Dedifferentiated amniotic fluid mesenchymal stem cell (primary cell): ENCODE data around the gene GCM1.

Experiments
- DNase-seq: peaks from one replicate; pipeline ENCODE4 v3.0.0-alpha.2; 2016; ENCODE audit errors: extremely low spot score

The GCM1 gene

GRCh38 chr6:53107091-53107490, 41.5 kb downstream of the GCM1 start:
- no peak for DNase-seq

GRCh38 chr6:53104916-53105315, 43.7 kb downstream of the GCM1 start:
- no peak for DNase-seq

- no peak for DNase-seq
Measured at GRCh38 chr6:53103993-53104675, 44.5 kb downstream of the GCM1 start.

GRCh38 chr6:53101006-53101405, 47.6 kb downstream of the GCM1 start:
- DNase-seq: no peak

- DNase-seq: peak; percentile 17
Measured at GRCh38 chr6:53100561-53100960, 48.1 kb downstream of the GCM1 start.

GRCh38 chr6:53095716-53096115, 52.9 kb downstream of the GCM1 start:
- no peak for DNase-seq

GRCh38 chr6:53095270-53095669, 53.4 kb downstream of the GCM1 start:
- no peak for DNase-seq

- no peak for DNase-seq
Measured at GRCh38 chr6:53090576-53090975, 58.1 kb downstream of the GCM1 start.

- DNase-seq: no peak
Measured at GRCh38 chr6:53089948-53090347, 58.7 kb downstream of the GCM1 start.

- no peak for DNase-seq
Measured at GRCh38 chr6:53086302-53086701, 62.3 kb downstream of the GCM1 start.

GRCh38 chr6:53080813-53081212, 67.8 kb downstream of the GCM1 start:
- DNase-seq: no peak
